Skeletal muscle satellite cell (primary cell): ENCODE measurements around the gene WDR86.

Experiments
- H3K27me3 ChIP-seq: 2 replicates; pipeline ENCODE4 v1.7.0; 2013; ENCODE audit warnings: low read length; ENCODE audit not compliant: control insufficient read depth, insufficient read depth
- H3K36me3 ChIP-seq: 2 replicates; pipeline ENCODE4 v1.7.0; 2013; ENCODE audit warnings: mild to moderate bottlenecking, control low read depth, low read length; ENCODE audit not compliant: insufficient read depth
- H3K4me1 ChIP-seq: 2 replicates; pipeline ENCODE4 v1.7.0; 2013; ENCODE audit warnings: low read length; ENCODE audit not compliant: control insufficient read depth, insufficient read depth
- H3K4me2 ChIP-seq: 2 replicates; pipeline ENCODE4 v1.7.0; 2013; ENCODE audit warnings: mild to moderate bottlenecking, low read length
- H3K4me3 ChIP-seq: 2 replicates; pipeline ENCODE4 v1.7.0; 2013; ENCODE audit warnings: low read length
- H3K9ac ChIP-seq: 2 replicates; pipeline ENCODE4 v1.7.0; 2013; ENCODE audit warnings: mild to moderate bottlenecking, low read depth, low read length, moderate library complexity
- H3K9me3 ChIP-seq: replicated peaks from 2 replicates; pipeline ENCODE4 v1.7.0; 2013; ENCODE audit warnings: mild to moderate bottlenecking, control low read depth, low read length

WDR86 gene

GRCh38 chr7:151438864-151439601 lies 29.2 kb upstream of the WDR86 start:
- H3K4me1 ChIP-seq: peaks cover 13% of the 10 kb centered on the region
- H3K27me3 ChIP-seq: peaks cover 68% of the 10 kb centered on the region
- H3K4me3 ChIP-seq: no peak overlapping the region

DNA sequence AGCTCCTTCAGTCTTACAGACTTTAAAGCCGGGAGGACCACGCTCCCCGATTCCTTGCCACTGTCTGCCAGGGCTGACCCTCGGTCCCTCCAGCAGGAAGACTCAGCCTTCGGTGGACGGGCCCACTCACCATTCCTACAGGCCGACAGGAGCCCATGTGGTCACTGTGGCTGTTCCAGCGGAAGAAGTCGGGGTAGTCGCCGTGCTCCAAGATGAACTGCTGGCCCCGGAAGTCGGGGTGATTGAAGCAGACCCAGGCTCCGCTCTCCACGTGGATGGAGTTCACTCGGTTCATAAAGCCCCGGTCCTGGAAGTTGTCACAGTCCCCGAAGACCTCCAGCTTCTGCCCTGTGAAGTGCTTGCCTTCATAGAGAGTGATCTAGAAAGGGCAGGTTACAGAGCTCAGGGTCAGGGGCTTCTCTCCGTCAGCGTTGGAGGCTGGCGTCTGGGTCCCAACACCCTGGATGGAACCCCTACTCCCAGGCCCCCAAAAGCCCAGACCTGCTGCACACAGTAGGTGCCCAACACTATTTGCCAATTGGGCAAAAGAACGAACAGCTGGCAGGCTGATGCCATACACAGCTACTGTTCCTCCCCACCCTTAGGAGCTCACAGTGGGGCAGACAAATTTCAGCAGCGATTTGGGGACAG lies 28.2 kb upstream of the WDR86 start:
- H3K4me2 ChIP-seq: no peak overlapping the region
- peaks cover 74% of the 10 kb centered on the region for H3K27me3 ChIP-seq
- H3K9ac ChIP-seq: no peak overlapping the region
- H3K4me1 ChIP-seq: peaks cover 13% of the 10 kb centered on the region
- H3K9me3 ChIP-seq: no peaks in the 10 kb centered on the region
- H3K36me3 ChIP-seq: no peaks in the 10 kb centered on the region
- H3K4me3 ChIP-seq: no peak overlapping the region

More at GRCh38 chr7:151438864-151439601, 29.2 kb upstream of the WDR86 start:
- no peaks in the 10 kb centered on the region for H3K9me3 ChIP-seq
- H3K9ac ChIP-seq: no peak overlapping the region
- H3K36me3 ChIP-seq: no peaks in the 10 kb centered on the region
- H3K4me2 ChIP-seq: no peak overlapping the region

GRCh38 chr7:151437159-151437553 lies 27.3 kb upstream of the WDR86 start:
- Histone ChIP-seq H3K9ac (no peak overlapping the region), H3K4me1 (peaks cover 13% of the 10 kb centered on the region), H3K4me2 (no peak overlapping the region)

GRCh38 chr7:151436446-151437158 lies 26.8 kb upstream of the WDR86 start:
- Histone ChIP-seq H3K4me2 (no peak overlapping the region), H3K4me1 (peaks cover 13% of the 10 kb centered on the region), H3K4me3 (no peak overlapping the region), H3K36me3 (no peaks in the 10 kb centered on the region), H3K9me3 (no peaks in the 10 kb centered on the region), H3K9ac (no peak overlapping the region), H3K27me3 (peaks cover 69% of the 10 kb centered on the region)

More at GRCh38 chr7:151437159-151437553, 27.3 kb upstream of the WDR86 start:
- no peaks in the 10 kb centered on the region for H3K9me3 ChIP-seq
- H3K27me3 ChIP-seq: peaks cover 73% of the 10 kb centered on the region
- H3K4me3 ChIP-seq: no peak overlapping the region
- H3K36me3 ChIP-seq: no peaks in the 10 kb centered on the region

GRCh38 chr7:151435971-151436370 lies 26.1 kb upstream of the WDR86 start:
- H3K4me2 ChIP-seq: no peak overlapping the region
- no peaks in the 10 kb centered on the region for H3K9me3 ChIP-seq
- H3K27me3 ChIP-seq: peaks cover 70% of the 10 kb centered on the region
- no peak overlapping the region for H3K9ac ChIP-seq
- H3K4me3 ChIP-seq: no peak overlapping the region
- peaks cover 8% of the 10 kb centered on the region for H3K4me1 ChIP-seq
- H3K36me3 ChIP-seq: no peaks in the 10 kb centered on the region

- Histone ChIP-seq H3K4me2 (no peak overlapping the region), H3K9me3 (no peaks in the 10 kb centered on the region), H3K27me3 (peaks cover 69% of the 10 kb centered on the region), H3K36me3 (no peaks in the 10 kb centered on the region), H3K4me1 (peaks cover 1% of the 10 kb centered on the region), H3K9ac (no peak overlapping the region), H3K4me3 (no peak overlapping the region)
These were observed 25.5 kb upstream of the WDR86 start for GRCh38 chr7:151435103-151435916.

- no peak overlapping the region for H3K4me3 ChIP-seq
- no peaks in the 10 kb centered on the region for H3K9me3 ChIP-seq
- no peak overlapping the region for H3K9ac ChIP-seq
- H3K4me2 ChIP-seq: no peak overlapping the region
- no peaks in the 10 kb centered on the region for H3K36me3 ChIP-seq
- no peaks in the 10 kb centered on the region for H3K4me1 ChIP-seq
- H3K27me3 ChIP-seq: peaks cover 62% of the 10 kb centered on the region
These were observed 24.7 kb upstream of the WDR86 start for GRCh38 chr7:151434549-151434948.

DNA sequence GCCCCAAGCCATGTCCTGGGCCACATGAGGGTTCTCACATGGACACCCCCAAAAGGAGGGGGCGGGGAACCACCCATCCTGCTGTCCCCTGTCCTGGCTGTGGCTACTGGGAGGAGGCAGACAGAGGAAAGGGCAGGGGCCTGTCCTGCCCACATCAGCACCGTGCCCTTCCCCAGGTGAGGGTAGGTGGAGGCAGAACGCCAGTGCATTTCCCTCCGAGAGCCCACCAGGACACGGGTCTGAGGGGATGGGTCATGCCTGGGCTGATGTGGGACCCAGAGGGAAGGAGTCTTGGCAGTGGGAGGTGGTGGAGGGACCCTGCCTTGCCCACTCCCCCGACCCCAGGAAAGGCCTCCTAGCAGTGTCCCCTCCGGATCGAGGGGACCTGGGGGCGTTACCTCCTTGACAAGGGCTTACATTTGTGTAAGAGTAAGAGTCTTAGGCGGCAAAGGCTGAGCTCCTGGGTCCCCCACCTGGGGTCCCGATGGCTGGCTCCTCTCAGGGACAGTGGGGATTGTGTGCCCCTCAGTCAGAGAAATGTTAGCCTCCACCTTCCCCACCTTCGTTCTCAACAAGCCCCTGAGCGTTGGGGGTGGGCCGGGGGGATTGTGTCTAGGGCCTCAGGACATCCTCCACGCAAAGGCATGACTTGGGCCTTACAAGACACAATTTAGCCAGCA lies 24.0 kb upstream of the WDR86 start:
- Histone ChIP-seq H3K9me3 (no peaks in the 10 kb centered on the region), H3K36me3 (no peaks in the 10 kb centered on the region), H3K4me1 (no peaks in the 10 kb centered on the region), H3K4me3 (no peak overlapping the region), H3K27me3 (peaks cover 55% of the 10 kb centered on the region), H3K9ac (no peak overlapping the region), H3K4me2 (no peak overlapping the region)

DNA sequence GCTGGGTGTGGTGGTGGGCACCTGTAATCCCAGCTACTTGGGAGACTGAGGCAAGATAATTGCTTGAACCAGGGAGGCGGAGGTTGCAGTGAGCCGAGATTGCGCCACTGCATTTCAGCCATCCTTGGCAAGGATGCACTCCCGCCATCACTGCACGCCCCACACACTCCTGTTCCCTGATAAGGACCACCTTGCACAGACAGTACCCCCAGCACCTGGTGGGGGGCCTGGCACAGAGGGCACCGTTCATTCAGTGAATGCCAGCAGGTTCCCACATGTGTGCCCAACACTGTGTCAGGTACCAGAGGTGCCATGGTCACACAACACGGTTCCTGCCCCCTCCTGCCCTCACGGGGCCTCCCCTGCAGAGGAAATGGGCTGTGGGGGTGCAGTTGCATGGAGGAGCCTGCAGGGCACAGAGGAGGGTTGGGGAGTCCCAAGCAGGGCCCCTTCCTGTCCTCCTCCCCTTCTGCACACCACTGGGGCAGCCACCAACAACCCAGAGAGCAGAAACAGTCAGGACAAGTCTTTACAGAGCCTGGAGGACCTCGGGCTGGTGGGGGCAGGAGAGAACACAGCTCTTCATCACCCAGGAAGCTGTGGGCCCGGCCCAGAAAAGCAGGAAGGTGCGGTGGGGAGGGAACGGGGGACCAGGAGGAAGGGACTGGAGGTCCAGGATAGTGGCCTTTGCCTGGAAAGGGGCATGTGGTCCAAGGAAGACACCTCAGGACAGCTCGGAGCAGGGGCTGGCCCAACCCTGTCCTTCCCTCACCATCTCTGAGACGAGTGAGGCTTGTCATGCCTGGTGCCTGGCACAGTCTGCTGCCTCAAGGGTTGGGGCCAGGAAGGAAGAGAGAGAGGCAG lies 23.1 kb upstream of the WDR86 start:
- Histone ChIP-seq H3K4me1 (no peaks in the 10 kb centered on the region), H3K4me2 (no peak overlapping the region), H3K27me3 (peaks cover 46% of the 10 kb centered on the region), H3K9ac (no peak overlapping the region), H3K4me3 (no peak overlapping the region), H3K36me3 (no peaks in the 10 kb centered on the region), H3K9me3 (no peaks in the 10 kb centered on the region)

GRCh38 chr7:151431768-151432311 lies 22.0 kb upstream of the WDR86 start:
- no peak overlapping the region for H3K4me3 ChIP-seq
- peaks cover 3% of the 10 kb centered on the region for H3K4me1 ChIP-seq
- no peak overlapping the region for H3K4me2 ChIP-seq
- no peak overlapping the region for H3K9ac ChIP-seq
- H3K27me3 ChIP-seq: peaks cover 39% of the 10 kb centered on the region
- H3K9me3 ChIP-seq: no peaks in the 10 kb centered on the region
- no peaks in the 10 kb centered on the region for H3K36me3 ChIP-seq
